T follicular helper cell (primary cell): ENCODE data around the gene TDRD1.

Experiments
- DNase-seq: peaks from one replicate; pipeline ENCODE4 v3.0.0-alpha.2; 2020; ENCODE audit warnings: low read depth

TDRD1 gene

DNA sequence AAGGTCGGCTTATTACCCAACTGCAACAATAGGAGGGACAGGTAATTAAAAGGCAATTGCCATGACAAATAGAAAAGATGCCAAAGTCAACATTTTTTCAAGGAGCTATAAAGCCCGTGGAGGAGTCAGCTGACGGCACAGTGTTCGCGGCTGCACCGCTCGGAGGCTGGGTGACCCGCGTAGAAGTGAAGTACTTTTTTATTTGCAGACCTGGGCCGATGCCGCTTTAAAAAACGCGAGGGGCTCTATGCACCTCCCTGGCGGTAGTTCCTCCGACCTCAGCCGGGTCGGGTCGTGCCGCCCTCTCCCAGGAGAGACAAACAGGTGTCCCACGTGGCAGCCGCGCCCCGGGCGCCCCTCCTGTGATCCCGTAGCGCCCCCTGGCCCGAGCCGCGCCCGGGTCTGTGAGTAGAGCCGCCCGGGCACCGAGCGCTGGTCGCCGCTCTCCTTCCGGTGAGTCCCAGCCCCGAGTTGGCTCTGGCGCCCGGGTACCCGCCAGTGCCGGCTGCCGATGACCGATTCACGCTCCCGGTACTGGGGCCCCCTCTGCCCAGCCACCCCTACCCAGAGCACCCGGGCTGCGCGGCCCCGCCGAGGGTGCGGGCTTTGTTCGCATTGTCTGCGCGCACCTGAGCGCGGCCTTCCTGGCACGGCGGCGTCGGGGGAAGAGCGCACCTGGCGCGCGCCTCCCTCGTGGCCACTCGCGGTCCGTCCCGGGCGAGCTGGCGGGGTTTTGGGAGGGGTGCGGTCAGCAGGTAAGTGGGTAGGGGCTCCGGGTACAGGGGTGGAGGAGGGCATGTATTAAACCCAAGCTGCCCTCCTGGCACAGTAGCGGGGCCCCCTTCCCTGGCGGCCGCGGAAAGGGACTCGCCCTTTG lies 60.2 kb downstream of the TDRD1 start, which contains the start of gene VWA2:
TSS of gene VWA2 (plus strand) at position 138 of the 877 bp plus-strand sequence. CDS start 9,460 bp downstream, outside the sequence.
- no peak for DNase-seq

DNA sequence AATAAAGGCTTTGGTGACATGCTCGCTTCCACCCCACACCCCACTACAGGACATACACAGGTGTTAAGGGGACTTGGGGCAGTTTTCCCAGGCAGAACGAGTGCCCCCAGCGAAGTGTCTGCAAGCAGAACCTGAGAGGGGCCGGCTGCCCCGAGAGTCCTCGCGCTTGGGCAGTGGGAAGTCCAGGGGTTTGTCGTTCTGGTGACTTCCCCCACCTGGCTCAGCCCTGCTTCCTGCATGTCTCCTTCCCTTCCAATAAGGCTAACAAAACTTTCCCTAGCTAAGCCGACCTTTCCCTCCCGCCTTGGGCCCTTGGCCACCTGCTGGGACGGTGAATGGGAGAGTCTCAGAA lies 60.8 kb downstream of the TDRD1 start:
- DNase-seq: no peak

DNA sequence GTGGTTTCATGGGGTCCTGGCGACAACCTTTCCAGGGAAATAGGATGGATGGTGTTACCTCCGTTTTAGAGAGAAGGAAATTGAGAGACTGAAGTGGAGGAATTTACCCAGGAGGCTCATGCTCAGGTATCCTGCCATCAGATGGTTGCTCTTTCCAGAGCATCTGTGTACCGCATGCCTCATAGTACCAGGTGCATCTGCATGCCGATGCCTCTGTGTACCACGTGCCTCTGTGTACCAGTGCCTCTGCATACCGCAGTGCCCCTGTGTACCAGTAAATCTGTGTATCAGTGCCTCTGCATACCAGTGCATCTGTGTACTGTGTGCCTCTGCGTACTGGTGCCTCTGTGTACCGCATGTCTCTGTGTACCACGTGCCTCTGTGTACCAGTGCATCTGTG lies 63.1 kb downstream of the TDRD1 start:
- no peak for DNase-seq

DNA sequence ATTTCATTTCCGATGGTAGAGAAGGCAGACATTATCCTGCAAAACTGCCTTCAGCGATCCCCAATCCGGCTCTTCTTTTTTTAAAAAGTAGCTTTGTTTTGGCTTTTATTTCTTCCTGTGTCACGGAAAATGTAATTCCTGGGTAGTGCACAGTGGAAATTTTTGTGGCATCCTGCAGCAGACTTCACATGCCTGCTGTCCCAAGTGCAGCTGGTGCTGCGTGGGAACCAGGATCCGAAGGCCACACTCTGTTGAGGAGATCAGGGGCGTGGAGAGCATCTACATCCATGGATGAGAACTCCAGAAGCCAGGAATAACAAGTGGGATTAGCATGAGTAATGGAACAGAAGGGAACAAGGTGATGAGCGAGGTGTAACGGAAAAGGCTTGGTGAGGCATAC lies 64.5 kb downstream of the TDRD1 start:
- no peak for DNase-seq

DNA sequence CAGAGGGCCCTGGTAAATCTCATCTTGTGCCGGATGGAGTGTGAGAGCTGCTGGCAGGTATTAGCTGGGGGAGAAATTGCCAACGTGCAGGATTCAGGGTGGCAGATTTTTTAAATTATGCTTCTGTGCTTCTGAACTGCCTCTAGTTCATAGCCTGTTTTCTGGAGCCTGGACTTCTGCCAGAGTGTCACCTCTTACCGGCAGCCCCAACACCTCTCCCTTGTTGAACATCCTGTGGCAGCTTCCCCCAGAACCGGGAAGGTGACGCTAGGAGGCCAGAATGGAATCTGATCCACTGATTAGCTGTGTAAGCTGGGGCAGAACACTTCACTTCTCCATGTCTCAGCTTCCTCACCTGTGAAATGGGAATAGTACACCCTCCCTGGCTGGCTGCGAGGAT lies 65.0 kb downstream of the TDRD1 start:
- no peak for DNase-seq

- DNase-seq: no peak
These were observed 66.1 kb downstream of the TDRD1 start for GRCh38 chr10:114245121-114245791.

DNA sequence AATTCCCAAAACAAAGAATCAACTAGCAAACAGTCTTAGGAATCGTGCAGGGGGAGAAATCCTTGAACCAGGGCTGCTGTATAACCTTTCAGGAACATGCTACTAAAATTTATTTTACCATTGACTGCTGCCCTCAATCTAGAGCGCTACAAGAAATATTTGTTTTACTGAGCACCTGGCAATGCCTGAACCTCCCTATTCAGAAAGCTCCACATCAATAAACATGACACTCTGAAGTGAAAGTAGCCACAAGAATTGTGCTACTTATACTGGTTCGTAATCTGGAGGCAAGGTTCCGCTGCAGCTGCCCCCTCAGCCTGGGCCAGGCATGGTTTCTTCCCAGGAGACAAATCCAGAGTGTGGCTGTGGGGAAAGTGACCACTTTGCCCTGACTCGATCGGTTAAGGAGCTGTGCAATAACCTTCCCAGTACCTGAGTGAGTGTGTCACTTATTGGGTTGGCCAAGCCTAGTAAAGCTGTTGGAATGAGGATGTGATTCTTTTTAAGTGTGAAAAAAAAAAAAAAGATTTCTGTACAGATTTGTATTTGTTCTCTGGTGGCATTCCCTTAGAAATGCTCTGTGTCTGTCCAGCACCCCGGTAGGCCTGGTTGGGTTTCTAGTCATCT lies 67.6 kb downstream of the TDRD1 start:
- DNase-seq: no peak

DNA sequence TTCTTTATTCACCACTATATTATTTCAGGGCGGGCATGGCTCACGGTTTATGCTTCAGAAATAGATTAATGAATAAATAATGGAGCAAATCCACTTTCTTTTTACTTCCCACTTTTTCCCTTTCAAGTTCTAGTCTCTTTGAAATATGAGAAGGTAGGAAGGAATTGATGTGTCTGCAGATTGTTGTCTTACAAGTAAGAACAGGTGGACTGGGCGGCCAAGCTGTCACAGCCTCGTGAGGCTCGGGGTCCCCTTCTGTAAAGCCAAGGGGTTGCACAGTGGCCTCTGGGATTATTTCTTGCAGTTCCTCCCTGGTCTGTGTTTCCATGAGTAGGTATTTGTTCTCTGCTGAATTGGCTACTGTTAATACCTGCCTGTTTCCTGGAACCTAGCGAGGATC lies 71.1 kb downstream of the TDRD1 start:
- no peak for DNase-seq

- DNase-seq: no peak
These were observed 71.6 kb downstream of the TDRD1 start for GRCh38 chr10:114250716-114251115.

GRCh38 chr10:114252092-114252491 lies 72.9 kb downstream of the TDRD1 start:
- no peak for DNase-seq

DNA sequence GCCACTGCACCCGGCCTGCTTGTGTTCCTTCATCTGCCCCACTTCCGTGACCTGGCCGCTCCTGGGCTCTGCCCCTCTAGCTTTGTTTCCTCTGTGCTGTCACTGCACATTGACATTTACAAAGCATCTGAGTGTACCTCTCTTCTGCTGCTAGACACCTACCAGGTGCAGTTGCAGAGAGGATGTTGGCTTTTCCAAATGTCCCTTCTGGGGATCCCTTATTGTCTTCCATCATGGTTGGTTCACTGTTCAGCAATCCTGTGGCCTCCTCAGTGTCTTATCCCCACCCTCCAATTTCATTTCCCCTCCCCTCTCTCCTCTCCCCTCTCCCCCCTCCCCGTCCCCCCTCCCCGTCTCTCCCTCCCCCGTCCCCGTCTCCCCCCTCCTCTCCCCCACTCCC lies 73.7 kb downstream of the TDRD1 start:
- DNase-seq: no peak

GRCh38 chr10:114255227-114255626 lies 76.1 kb downstream of the TDRD1 start:
- DNase-seq: no peak

DNA sequence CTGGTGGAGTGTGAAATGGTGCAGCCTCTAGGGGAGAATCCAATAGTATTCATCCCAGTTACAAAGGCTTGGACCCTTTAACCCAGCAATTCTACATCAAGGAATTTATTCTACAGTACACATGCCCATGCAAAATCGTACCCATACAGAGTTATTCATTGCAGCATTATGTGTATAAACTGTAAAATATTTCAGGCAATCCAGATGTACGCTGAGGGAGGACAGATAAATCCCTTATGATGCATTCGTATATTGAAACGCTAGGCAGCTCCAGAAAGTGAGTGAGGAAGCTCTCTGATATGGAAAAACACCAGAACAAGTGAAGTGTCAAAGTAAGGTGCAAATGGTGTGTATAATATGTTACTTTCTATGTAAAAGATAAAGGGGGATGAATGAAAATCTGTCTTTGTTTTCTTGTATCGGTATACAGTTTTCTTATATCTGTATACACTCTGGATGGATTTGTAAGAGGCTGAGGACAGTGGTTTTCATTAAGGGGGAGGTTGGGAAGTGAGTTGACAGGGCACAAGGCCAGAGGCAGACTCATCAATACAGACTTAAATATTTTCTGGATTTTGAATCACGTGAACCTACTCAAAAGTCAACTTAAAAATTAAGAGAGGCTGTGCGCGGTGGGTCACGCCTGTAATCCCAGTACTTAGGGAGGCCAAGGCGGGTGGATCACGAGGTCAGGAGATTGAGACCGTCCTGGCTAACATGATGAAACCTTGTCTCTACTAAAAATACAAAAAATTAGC lies 77.0 kb downstream of the TDRD1 start:
- DNase-seq: no peak

GRCh38 chr10:114256822-114257221 lies 77.7 kb downstream of the TDRD1 start:
- DNase-seq: no peak

GRCh38 chr10:114257498-114257897 lies 78.3 kb downstream of the TDRD1 start:
- DNase-seq: no peak

DNA sequence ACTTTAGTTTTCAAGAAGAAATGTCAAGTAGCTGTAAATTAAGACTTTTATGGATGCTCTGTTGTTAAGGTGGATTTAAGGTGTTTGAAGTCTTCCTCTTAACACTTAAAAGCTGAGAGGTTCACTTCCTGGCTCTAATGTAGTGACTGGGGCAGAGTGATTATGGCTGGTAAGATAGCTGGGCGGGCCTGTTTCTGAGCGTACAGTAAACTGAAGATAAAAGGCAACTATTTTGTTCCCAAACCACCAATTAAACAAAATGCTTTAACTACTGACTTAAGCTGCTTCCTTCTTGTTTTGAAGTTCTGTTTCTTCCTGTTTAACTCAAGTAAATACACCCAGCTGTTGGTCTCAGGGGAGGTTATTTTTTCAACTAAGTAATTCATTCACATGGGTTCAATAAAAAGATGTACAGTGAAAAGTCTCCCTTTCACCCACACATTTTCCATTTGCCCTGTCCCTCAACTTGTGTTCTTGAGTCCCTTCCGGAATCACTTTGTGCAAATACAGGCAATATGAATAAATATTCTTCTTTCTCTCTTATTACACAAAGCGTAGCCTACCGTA lies 79.2 kb downstream of the TDRD1 start:
- no peak for DNase-seq

DNA sequence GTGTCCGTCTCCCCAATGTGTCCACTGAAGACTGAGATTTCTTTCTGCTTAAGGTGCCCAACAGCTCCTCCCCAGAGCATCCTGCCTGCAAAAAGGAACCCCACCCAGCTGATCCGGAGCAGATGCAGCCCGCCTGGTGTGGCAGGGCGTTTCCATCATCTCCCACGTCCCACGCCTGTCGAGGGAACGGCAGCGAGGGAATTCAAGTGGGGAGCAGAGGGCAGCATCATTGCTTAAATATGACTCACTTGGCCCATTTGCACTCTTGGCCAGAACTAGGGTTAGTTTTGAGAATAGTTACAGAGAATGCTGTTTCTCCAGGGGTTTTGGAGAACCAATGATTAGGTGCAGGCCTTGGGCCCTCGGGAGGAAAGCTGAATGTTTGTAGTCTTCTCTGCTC lies 80.7 kb downstream of the TDRD1 start:
- no peak for DNase-seq

DNA sequence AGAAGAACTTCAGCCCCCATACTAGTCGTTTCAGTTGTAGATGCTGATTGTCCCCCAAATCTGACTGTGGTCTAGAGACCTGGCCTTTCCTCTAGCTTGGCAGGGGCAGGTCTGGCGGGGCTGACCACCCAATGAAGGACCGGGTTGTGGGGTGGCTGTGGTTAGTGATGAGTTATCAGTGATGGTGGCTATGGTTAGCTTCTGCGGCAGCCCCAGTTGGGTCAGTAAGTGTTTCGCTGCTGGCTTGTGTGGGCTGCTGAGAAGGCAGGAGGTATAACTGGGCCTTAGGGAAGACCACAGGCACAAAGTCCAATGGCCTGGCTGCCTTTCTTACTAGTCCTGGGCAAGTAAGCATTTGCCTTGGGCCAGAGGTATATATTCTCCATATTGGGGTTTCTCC lies 81.2 kb downstream of the TDRD1 start:
- no peak for DNase-seq

GRCh38 chr10:114261076-114261475 lies 81.9 kb downstream of the TDRD1 start:
- DNase-seq: no peak

DNA sequence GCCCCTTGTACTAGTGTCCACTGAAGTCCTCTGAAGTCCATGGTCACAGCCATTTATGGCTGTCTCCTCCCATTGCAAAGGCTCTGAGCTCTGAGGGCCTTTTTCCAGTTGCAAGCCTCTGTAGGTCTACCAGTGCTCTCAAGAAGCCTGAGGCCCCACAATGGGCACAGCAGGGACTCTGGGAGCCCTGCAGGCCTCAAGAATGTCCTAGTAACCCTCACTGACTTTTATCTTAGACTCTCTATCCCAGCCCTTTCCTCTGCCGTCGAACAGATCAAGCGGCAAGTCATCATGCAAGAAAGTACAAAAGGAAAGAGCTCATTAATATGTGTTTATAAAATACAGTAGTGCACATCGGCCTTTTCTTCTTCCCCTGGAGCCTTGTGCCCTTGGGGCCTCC lies 83.3 kb downstream of the TDRD1 start:
- no peak for DNase-seq

DNA sequence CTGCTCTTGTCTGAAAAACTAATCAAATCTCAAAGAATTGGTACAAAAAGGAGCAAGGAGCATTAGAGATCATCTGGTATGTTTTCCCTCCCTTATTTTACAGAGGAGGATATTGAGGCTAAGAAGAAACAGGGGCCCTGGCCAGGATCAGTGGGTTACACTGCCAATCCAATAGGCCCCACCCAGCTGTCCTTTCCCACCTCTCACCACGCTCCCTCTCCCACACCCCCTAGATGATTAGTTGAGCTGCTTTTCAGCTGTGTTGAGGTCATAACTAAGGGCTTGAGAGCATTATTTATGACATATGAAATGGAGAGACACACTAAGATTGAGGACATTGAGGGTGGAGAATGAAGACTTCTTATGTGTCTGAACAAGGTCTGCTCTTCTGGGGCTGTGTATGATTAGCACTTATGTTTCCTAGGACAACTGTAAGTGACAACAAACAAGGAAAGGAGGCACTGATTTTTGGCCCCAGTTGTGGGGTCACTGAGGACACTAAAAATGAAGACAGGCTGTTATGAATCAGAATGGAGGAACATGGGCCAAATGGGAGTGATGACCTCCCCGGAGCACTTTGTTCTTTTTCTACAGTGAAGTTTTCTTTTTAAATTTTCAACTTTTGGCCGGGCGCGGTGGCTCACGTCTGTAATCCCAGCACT lies 86.4 kb downstream of the TDRD1 start:
- DNase-seq: no peak
